Activated naive CD4-positive, alpha-beta T cell treated with anti-CD3 and anti-CD28 coated beads for 36 hours (primary cell): ENCODE data around the gene EZR. TPM values are rescaled to one million over a fixed set of nuclear protein-coding genes. Genes with fewer than 3 reads are reported as not detected.
"Not testable (repeated sequence)": the region's sequence is repeated elsewhere in the genome, so short reads cannot be mapped to it uniquely, and the experiment has no call there.

Source experiments
- CTCF ChIA-PET: fragments of 350-600 bp; sonication (Branson Sonifier 250); formaldehyde crosslinking; loops from one replicate; lab custom pipeline; 2021; ENCODE audit warnings: antibody characterized with exemption; lab: Charles Lee
- DNase-seq: peaks from one replicate; pipeline ENCODE4 v3.0.0-alpha.2; 2020
- H3K27ac Mint-ChIP-seq: one replicate; pipeline ENCODE4 v1.8.0; 2021; ENCODE audit warnings: mild to moderate bottlenecking, mixed read lengths
- H3K27me3 Mint-ChIP-seq: one replicate; pipeline ENCODE4 v1.8.0; 2021; ENCODE audit warnings: low read depth, mixed read lengths
- H3K36me3 Mint-ChIP-seq: one replicate; pipeline ENCODE4 v1.8.0; 2021; ENCODE audit warnings: low read depth, mixed read lengths
- H3K4me1 Mint-ChIP-seq: one replicate; pipeline ENCODE4 v1.8.0; 2021; ENCODE audit warnings: low read depth, mixed read lengths
- H3K4me3 Mint-ChIP-seq: one replicate; pipeline ENCODE4 v1.8.0; 2021; ENCODE audit warnings: mild to moderate bottlenecking, moderate library complexity, mixed read lengths
- H3K9me3 Mint-ChIP-seq: one replicate; pipeline ENCODE4 v1.8.0; 2021; ENCODE audit warnings: mixed read lengths
- intact Hi-C: fragments of 100-400 bp; cut with micrococcal nuclease; formaldehyde crosslinking; loops from one replicate; pipeline ENCODE4 v1.15.1; 2023
- total RNA-seq, 2 experiments: library from RNA; stranded (reverse); gene quantifications; one replicate each; pipeline ENCODE4 v1.2.3, GENCODE V29; 2021

Gene EZR
- total RNA-seq, 2 experiments from 2014 or later = 229 to 230 TPM

- H3K36me3 Mint-ChIP-seq = peaks cover 19% of the 10 kb centered on the region
- no peak for DNase-seq
- no peaks in the 10 kb centered on the region for H3K27me3 Mint-ChIP-seq
- H3K4me1 Mint-ChIP-seq = peaks cover 88% of the 10 kb centered on the region
- no peaks in the 10 kb centered on the region for H3K9me3 Mint-ChIP-seq
- intact Hi-C loops = loop anchor here (5.0 kb wide), 1 partner anchor 309 kb away; no protein-coding TSS in a partner anchor
- CTCF ChIA-PET = interaction anchor here (0.9 to 1.1 kb wide), 3 partner anchors 10 to 244 kb away, joined by 3 to 4 read pairs (median 3); no protein-coding TSS in a partner anchor
- H3K27ac Mint-ChIP-seq = peak overlapping the region; percentile 78
- peak overlapping the region; percentile 32 for H3K4me3 Mint-ChIP-seq
Measured at GRCh38 chr6:158798311-158798710, 20.9 kb downstream of the EZR start.

GRCh38 chr6:158797331-158798310 lies 21.5 kb downstream of the EZR start:
- H3K27me3 Mint-ChIP-seq = no peaks in the 10 kb centered on the region
- peak overlapping the region; percentile 32 for H3K4me3 Mint-ChIP-seq
- DNase-seq = no peak
- CTCF ChIA-PET = interaction anchor here (0.9 to 1.1 kb wide), 3 partner anchors 10 to 245 kb away, joined by 3 to 4 read pairs (median 3); no protein-coding TSS in a partner anchor
- no peaks in the 10 kb centered on the region for H3K9me3 Mint-ChIP-seq
- intact Hi-C loops = loop anchor here (5.0 kb wide), 1 partner anchor 310 kb away; no protein-coding TSS in a partner anchor
- peaks cover 89% of the 10 kb centered on the region for H3K4me1 Mint-ChIP-seq
- H3K36me3 Mint-ChIP-seq = peaks cover 15% of the 10 kb centered on the region
- peak overlapping the region; percentile 78 for H3K27ac Mint-ChIP-seq

- H3K4me1 Mint-ChIP-seq = peaks cover 87% of the 10 kb centered on the region
- peak overlapping the region; percentile 78 for H3K27ac Mint-ChIP-seq
- CTCF ChIA-PET = interaction anchor here (1.1 kb wide), 1 partner anchor 75 kb away, joined by 3 read pairs; no protein-coding TSS in a partner anchor
- H3K27me3 Mint-ChIP-seq = no peaks in the 10 kb centered on the region
- H3K4me3 Mint-ChIP-seq = no peak overlapping the region
- intact Hi-C loops = loop anchor here (5.0 kb wide), 1 partner anchor 311 kb away; no protein-coding TSS in a partner anchor
- H3K9me3 Mint-ChIP-seq = no peaks in the 10 kb centered on the region
- DNase-seq = no peak
- H3K36me3 Mint-ChIP-seq = peaks cover 15% of the 10 kb centered on the region
Measured at GRCh38 chr6:158796353-158796752, 22.8 kb downstream of the EZR start.

GRCh38 chr6:158795516-158795915 lies 23.7 kb downstream of the EZR start:
- H3K36me3 Mint-ChIP-seq = peaks cover 15% of the 10 kb centered on the region

GRCh38 chr6:158793432-158793831 lies 25.7 kb downstream of the EZR start:
- Mint-ChIP-seq H3K4me3 (no peak overlapping the region), H3K27ac (peak overlapping the region; percentile 24), H3K27me3 (no peaks in the 10 kb centered on the region), H3K36me3 (peaks cover 26% of the 10 kb centered on the region), H3K9me3 (no peaks in the 10 kb centered on the region), H3K4me1 (peaks cover 88% of the 10 kb centered on the region)
- DNase-seq = peak; percentile 43
- intact Hi-C loops = loop anchor here (1.0 to 2.0 kb wide), 4 partner anchors 22 to 179 kb away; no protein-coding TSS in a partner anchor
- CTCF ChIA-PET = interaction anchor here (0.7 to 1.4 kb wide), 13 partner anchors 17 to 215 kb away, joined by 3 to 5 read pairs (median 3); no protein-coding TSS in a partner anchor

More at GRCh38 chr6:158795516-158795915, 23.7 kb downstream of the EZR start:
- DNase-seq = no peak
- H3K4me3 Mint-ChIP-seq = no peak overlapping the region
- H3K9me3 Mint-ChIP-seq = no peaks in the 10 kb centered on the region
- no peaks in the 10 kb centered on the region for H3K27me3 Mint-ChIP-seq
- CTCF ChIA-PET = interaction anchor here (0.7 to 1.1 kb wide), 2 partner anchors 74 to 237 kb away, joined by 3 to 4 read pairs; no protein-coding TSS in a partner anchor
- intact Hi-C loops = loop anchor here (5.0 kb wide), 1 partner anchor 312 kb away; no protein-coding TSS in a partner anchor
- no peak overlapping the region for H3K27ac Mint-ChIP-seq
- peaks cover 88% of the 10 kb centered on the region for H3K4me1 Mint-ChIP-seq

GRCh38 chr6:158792505-158792904 lies 26.7 kb downstream of the EZR start:
- DNase-seq, H3K9me3 Mint-ChIP-seq, H3K27me3 Mint-ChIP-seq, H3K4me3 Mint-ChIP-seq: not testable (repeated sequence)
- Mint-ChIP-seq H3K36me3 (peaks cover 32% of the 10 kb centered on the region), H3K27ac (peak overlapping the region; percentile 71), H3K4me1 (peaks cover 84% of the 10 kb centered on the region)
- CTCF ChIA-PET = interaction anchor here (0.9 to 1.4 kb wide), 9 partner anchors 20 to 216 kb away, joined by 3 to 5 read pairs (median 3); no protein-coding TSS in a partner anchor
- intact Hi-C loops = loop anchor here (2.0 kb wide), 2 partner anchors 76 to 180 kb away; no protein-coding TSS in a partner anchor

GRCh38 chr6:158791274-158791855 lies 27.8 kb downstream of the EZR start:
- CTCF ChIA-PET = interaction anchor here (0.6 to 1.3 kb wide), 3 partner anchors 62 to 179 kb away, joined by 3 to 4 read pairs (median 3); no protein-coding TSS in a partner anchor
- peaks cover 79% of the 10 kb centered on the region for H3K4me1 Mint-ChIP-seq
- intact Hi-C loops = no loop called here
- peaks cover 39% of the 10 kb centered on the region for H3K36me3 Mint-ChIP-seq
- no peaks in the 10 kb centered on the region for H3K9me3 Mint-ChIP-seq
- peak overlapping the region; percentile 69 for H3K27ac Mint-ChIP-seq
- no peak for DNase-seq
- H3K4me3 Mint-ChIP-seq = no peak overlapping the region
- H3K27me3 Mint-ChIP-seq = no peaks in the 10 kb centered on the region

GRCh38 chr6:158789115-158789917 lies 29.9 kb downstream of the EZR start:
- peaks cover 46% of the 10 kb centered on the region for H3K36me3 Mint-ChIP-seq
- H3K9me3 Mint-ChIP-seq = no peaks in the 10 kb centered on the region
- no peak overlapping the region for H3K4me3 Mint-ChIP-seq
- peak; percentile 60 for DNase-seq
- H3K27me3 Mint-ChIP-seq = no peaks in the 10 kb centered on the region
- intact Hi-C loops = no loop called here
- H3K4me1 Mint-ChIP-seq = peaks cover 69% of the 10 kb centered on the region
- peak overlapping the region; percentile 43 for H3K27ac Mint-ChIP-seq
- CTCF ChIA-PET = interaction anchor here (0.6 to 1.8 kb wide), 11 partner anchors 10 to 807 kb away, joined by 3 to 5 read pairs (median 3); no protein-coding TSS in a partner anchor

GRCh38 chr6:158787395-158787794 lies 31.8 kb downstream of the EZR start:
- intact Hi-C loops = no loop called here
- CTCF ChIA-PET = interaction anchor here (0.9 kb wide), 1 partner anchor 11 kb away, joined by 3 read pairs; no protein-coding TSS in a partner anchor
- Mint-ChIP-seq H3K4me3 (no peak overlapping the region), H3K27ac (no peak overlapping the region), H3K36me3 (peaks cover 62% of the 10 kb centered on the region), H3K9me3 (no peaks in the 10 kb centered on the region), H3K4me1 (peaks cover 51% of the 10 kb centered on the region), H3K27me3 (no peaks in the 10 kb centered on the region)
- no peak for DNase-seq

- CTCF ChIA-PET = interaction anchor here (0.5 to 0.6 kb wide), 2 partner anchors 205 to 537 kb away, joined by 3 read pairs; no protein-coding TSS in a partner anchor
- H3K27ac Mint-ChIP-seq = peak overlapping the region; percentile 13
Measured at GRCh38 chr6:158786645-158787304, 32.4 kb downstream of the EZR start.

More at GRCh38 chr6:158786645-158787304, 32.4 kb downstream of the EZR start:
- Mint-ChIP-seq H3K4me3 (no peak overlapping the region), H3K4me1 (peaks cover 47% of the 10 kb centered on the region), H3K36me3 (peaks cover 68% of the 10 kb centered on the region), H3K27me3 (no peaks in the 10 kb centered on the region), H3K9me3 (no peaks in the 10 kb centered on the region)
- intact Hi-C loops = no loop called here
- no peak for DNase-seq
